Left kidney (tissue), 2 donors: ENCODE measurements around the gene GCGR. TPM values are rescaled to one million over a fixed set of nuclear protein-coding genes. Genes with fewer than 3 reads are reported as not detected.
"Not testable (repeated sequence)": the region's sequence is repeated elsewhere in the genome, so short reads cannot be mapped to it uniquely, and the experiment has no call there.

Experiments
- DNase-seq: peaks from one replicate; pipeline ENCODE4 v3.0.0-alpha.2; 2013
- polyA plus RNA-seq: library from polyadenylated mRNA; unstranded; fragments of 120-200 nt; gene quantifications from one replicate; pipeline ENCODE4 v1.2.1, GENCODE V29; 2013; ENCODE audit not compliant: insufficient read length

Gene GCGR
- polyA plus RNA-seq, 1 donor: 9.2 TPM

DNA sequence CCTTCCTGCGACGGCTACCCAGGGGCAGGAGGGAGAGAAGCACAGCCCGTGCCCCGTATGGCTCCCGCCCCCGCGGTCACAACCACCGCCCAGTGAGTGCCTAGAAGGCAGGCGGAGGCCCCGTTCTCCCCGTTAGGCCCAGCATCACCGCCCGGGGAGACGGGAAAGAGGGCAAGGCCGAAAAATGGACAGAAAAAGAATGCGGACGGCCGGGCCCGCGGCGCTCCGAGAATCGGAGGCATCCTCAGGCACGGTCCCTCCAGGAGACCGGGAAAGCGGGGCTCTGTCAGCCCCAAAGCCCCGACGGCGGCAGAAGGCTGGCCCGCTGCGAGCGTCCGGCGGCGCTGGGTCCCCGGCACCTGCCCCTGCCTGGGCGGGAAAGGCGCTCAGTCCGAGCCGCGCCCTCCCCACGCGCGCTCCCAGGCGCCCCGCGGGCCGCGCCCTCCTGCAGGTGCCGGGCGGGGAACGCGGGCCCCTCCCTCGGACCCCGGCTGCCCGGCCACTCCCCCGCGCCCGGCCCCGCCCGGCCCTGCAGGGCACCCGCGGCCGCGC is 28.7 kb downstream of the GCGR start:
- DNase-seq: no peak

DNA sequence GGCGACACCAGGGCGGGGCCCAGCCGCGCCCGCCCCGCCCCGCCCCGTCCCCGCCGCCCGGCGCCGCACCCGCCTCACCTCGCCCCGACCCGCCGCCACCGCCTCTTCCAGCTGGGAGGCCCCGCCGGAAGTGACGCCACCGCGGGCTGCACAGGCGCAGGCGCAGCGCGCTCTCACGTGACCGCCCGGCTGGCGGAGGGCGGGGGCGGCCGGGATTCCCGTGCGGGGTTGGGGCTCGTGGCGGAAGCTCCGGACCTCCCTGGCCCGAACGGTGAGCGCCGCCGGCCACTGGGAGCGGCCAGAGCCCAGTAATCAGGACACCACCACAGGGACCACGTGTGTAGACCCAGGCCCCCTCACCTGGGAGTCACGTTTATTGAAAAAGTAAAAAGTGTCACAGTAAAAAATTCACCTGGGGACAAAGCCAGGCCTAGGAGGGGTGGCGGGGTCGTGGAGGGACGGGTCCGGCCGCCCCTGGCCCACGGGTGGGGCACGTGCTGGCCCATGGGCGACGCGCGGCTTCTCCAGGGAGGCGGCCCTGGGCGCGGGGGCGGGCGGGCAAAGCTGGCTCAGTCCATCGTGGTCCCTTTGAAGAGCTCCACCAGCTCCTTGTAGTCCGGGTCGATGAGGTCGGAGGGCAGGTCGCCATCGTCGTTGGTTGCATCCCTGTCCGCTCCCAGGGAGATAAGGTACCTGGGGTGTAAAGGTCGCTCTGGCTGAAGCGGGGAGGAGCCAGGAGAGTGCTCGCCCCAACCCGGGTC is 29.4 kb downstream of the GCGR start, which contains the start of gene MCRIP1:
MCRIP1 (minus strand) TSS at position 132 of the 761 bp plus-strand sequence. CDS start 8,785 bp downstream, outside the sequence.
- peak; percentile 92 for DNase-seq

DNA sequence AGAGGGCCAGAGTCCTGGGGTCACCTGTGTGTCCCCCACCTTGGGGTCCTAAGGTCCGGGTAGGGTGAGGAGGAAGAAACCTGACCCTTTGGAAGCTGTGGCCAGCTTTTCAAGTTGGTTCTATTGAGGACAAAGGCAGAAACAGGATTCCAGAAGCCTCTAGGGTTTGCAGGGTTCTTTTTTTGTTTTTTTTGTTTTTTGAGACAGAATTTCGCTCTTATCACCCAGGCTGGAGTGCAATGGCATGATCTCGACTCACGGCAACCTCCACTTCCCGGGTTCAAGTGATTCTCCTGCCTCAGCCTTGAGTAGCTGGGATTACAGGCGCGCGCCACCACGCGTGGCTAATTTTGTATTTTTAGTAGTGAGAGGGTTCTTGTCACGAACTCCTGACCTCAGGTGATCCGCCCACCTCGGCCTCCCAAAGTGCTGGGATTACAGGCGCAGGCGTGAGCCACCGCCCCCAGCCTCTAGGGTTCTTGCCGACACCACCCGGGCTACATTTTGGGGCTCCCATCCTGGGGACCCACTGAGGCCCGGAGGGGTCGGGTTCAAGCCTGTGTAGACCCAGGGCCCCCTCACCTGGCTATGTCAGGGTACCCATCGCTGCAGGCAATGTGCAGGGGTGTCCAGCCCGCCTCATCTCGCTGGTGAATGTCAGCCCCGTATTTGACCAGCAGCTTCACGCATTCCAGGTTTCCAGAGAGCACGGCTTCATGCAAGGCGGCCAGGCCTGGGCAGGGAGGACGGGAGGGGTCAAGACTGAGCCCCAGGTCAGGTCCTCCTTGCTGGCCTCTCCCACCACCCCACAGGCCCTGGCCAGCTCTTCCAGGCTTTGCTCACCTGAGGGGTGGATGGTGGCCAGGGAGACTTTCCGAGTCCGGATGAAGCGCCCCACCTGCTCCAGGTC is 30.2 kb downstream of the GCGR start:
- DNase-seq: no peak

DNA sequence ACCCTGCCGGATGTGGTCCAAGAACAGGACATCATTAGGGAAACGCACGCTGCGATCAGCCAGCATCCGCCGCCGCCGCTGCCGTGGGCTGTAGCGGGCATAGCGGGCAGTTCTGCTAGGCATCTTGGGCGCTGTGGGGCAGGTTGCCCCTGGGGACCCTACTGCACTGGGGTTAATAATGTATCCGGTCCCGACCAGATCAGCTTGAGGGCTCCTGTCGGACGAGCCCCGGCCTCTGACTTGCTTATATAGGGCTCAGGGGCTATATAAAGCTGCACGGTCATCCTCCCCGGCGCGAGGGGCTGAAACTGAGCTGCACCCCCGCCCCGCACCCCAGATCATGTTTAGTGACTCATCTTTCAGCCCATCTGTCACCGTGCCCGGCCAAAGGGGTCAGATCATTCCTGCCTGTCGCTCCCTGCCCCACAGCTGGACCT is 30.9 kb downstream of the GCGR start, which contains the start of gene PPP1R27:
PPP1R27 (minus strand) TSS at position 220 of the 437 bp plus-strand sequence; CDS start at position 123, 97 bp downstream.
- DNase-seq: no peak

DNA sequence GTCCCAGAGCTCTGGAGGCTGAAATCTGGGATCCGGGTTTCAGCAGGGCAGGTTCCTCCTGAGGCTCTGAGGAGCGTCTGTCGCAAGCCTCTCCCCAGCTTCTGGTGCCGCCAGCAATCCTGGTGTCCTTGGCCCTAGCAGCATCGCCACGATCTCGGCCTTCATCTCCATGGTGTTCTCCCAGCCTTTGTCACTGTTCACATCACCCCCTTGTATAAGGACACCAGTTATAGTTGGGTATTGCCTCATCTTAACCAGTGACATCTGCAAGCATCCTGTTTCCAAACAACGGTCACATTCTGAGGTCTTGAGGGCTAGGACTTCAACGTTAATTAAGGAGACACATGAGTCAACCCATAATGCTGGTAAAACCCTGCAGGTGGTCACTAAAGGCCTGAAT is 33.7 kb downstream of the GCGR start:
- no peak for DNase-seq

DNA sequence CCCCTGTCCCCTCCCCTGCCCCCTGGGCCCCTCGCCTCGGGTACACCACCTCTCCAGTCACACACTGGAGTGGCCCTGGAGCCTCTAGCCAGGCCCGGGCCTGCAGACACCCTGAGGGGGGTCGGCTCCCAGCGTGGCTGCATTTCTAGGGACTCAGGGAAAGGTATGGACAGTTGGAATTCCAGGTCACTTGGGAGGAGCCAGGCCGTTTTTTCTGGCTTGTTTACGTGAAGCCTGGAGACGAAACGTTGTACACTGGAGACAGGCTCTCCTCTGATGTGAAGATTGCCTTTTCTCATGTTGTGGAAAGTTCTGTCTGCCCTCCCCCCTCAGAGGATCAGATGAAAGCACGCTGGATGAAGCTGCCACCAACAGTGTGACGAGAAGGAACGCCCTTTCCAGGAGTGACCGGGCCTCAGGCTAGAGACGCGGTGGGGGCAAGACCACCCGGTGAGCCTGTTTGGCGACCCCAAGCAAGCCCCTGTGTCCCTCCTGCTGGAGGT is 34.9 kb downstream of the GCGR start:
- no peak for DNase-seq

DNA sequence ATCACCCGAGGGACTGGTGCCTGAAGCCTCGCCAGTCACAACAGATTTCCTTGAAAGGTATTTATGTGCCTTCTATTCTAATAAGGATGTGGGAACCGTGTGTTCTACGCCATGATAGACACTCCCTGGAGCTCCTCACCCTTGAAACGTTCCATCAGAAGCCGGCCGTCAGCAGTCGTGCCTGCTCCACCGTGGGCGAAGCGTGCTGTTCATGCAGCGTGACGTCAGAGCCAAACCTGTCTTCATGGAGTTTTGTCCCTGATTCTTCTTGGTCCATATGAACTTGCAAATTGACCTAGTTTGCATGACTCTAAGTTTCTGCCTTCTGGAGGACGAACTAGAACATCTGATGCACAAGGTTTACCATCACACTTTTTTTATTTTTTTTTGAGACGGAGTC is 35.4 kb downstream of the GCGR start:
- no peak for DNase-seq

DNA sequence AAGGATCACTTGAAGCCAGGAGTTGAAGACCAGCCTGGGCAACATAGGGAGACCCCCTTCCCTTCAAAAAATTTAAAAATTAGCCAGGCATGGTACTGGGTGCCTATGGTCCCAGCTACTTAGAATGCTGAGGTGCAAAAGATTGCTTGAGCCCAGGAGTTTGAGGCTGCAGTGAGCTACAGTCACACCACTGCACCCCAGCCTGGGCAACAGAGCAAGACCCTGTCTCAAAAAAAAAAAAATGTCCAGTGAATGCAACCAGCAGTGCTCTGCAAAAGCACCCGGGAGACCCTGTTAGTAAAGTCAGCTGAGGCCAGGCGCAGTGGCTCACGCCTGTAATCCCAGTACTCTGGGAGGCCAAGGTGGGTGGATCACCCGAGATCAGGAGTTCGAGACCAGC is 36.1 kb downstream of the GCGR start:
- DNase-seq: not testable (repeated sequence)

DNA sequence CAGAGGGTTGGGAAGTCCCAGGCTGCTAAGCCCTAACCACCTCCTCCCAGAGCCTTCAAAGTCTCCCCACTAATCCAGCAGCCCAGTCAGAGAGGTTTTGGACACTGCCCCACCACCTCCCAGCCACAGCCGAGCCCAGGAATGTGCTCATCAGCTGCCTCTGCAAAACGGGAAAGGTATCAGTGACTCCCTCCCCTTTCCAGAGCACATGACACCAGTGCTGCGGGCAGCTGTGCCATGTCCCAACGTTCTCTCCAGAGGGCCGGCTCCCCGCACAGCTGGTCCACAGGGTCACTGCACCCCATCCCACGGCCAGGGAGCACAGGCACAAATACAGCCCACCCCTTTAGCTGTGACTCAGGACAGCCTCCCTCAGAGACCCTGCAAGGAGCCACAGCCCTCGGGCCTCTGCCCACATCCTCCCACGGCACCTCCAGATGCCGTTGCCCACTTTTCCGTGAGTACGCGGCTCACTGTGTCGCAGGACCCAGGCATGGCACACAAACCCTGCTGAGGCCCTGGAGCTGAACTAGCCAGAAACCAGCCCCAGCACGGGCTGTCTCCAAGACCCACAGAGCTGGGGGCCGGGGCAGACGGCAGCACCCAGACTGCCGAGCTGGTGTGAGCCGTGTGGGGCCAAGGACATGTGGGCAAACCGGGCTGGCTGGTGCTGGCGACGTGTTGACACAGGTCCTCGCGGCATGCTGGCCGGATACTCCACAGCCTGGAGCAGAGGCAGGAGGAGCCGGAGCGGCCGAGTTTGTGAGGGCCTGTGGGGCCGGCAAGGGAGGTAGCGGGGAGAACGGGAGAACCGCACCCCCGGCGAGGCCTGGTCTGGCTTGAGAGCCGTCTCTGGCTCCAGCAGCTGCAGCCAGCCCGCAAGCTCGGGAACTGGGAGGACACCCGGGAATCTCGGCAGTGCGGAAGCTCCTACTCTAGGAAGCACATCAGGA is 37.2 kb downstream of the GCGR start:
- no peak for DNase-seq

DNA sequence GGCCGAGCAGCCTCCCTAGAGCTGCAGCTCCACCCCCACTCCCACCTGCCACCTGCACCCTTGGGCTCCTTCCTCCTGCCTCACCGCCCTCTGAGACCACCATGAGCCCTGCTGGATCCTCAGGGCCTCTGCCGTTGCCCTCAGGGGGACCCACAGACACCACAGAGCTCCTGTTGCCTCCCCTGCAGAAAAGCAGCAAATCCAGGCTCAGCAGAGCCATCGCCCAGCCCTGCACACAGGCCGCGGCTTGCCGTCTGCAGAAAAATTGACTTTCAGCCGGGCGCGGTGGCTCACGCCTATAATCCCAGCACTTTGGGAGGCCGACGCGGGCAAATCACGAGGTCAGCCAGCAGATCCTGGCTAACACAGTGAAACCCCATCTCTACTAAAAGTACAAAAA is 37.9 kb downstream of the GCGR start:
- DNase-seq: no peak

DNA sequence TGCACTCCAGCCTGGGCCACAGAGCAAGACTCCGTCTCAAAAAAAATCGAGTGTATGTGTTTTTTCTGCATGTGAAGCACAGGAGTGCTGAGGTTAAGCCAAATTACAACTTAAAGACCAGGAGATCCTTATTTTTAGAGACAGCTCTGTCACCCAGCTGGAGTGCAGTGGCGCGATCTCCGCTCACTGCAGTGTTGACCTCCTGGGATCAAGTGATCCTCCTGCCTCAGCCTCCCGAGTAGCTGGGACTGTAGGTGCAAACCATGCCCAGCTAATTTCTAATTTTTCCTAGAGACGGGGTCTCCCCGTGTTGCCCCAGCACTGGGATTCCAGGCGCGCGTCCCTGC is 38.4 kb downstream of the GCGR start:
- no peak for DNase-seq

DNA sequence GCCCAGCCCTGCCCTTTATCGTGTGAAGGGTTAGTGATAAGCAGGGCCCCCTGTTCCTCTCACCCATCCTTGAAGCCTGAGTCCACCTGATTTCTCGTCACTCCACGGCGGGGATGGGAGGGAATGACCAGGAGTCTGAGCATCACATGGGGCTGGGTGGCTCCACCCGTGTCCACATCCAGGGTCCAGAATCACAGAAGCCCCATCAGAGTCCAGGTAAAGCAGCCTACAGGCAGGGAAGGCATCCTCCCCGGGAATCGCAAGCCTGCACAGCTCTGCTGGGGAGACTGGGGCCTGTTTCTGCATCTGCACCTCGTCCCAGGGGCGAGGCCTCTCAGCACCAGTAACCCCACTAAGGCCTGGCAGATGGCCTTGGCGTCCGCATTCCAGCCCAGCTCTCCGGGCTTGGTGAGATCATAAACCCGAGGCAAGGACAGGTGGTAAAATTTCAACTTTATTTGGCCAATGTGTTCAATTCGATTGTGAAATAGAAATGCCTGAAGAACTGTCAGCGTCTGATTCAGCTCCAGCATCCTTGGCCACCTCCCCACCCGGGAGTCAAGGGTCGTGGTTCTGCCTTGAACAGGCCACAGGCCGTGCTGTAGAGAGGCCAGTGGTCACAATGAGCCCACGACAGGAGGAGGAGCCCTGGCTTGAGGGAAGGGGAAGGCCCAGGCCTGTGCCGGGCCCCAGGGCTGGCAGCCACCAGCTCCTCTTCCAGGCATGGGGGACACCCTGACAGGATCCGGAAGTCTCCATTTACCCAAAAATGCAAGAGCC is 39.0 kb downstream of the GCGR start:
- DNase-seq: no peak

DNA sequence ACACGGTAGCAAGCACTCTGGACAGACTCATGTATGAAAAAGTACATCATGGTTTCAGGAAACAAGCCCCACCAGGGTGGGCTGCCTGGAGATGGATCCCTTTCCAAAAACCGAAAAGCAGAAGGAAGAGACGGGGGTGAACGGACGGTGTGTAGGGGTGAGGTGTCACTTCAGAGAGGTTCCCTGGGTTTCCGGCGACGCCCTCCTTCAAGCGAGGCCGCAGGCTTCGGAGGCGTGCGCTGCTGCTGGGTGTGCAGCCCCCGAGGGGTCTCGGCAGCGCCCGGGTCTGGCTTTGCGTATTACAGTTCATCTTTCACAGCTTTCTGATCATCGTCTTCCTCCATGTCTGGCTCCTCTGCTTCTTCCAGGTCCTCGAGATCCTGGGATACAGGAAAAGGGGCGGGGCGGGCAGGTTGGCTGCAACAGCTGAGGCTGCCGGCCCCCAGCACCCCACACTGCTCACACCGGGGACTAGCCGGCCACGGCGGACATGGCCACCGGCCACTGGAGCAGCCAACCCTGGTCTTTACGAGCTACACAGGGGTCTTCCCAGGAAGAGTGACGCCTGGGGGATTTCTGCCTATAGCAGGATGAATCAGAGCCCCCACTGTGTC is 39.9 kb downstream of the GCGR start:
- DNase-seq: no peak

DNA sequence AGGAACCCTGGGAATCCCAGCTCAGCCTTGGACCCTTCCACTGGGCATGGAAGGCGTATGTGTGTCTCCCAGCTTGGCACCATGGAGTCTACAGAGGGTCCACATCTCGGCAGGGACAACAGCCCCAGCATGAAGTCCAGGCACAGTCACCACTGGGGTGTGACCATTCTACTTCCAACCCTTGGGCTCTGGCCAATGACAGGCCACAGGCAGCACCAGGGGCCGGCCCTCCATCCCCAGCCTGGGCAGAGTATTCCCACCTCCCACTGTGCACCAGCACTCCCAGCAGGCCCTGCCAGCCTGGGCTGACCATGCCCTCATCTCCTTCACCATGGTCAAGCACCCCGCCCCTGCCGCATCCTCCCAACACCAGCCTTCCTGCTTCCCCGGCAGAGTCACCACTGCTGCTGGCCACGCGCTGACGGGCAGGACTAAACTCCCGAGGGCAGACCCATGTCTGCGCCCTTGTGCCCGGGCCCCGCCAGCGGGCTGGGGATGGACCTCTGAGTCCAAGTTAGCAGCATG is 40.4 kb downstream of the GCGR start:
- DNase-seq: no peak

DNA sequence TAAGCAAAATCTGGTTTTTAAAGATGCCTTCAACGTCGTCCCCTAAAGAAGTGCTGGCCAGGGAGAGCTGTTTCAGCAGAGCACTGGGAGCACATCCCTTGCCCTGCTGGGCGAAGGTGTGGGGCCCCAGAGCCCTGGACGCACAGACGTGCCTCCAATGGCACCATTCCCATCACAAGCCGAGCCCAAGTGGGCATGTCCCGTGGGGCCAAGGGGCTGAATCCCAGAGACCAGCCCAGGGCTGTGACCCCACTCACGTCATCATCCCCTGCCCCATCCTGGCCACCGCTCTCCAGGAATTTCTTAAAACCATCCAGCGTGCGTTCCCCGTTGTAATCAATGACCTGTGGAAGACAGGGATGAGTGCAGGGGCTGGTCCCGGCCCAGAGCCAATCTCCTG is 40.9 kb downstream of the GCGR start:
- no peak for DNase-seq

DNA sequence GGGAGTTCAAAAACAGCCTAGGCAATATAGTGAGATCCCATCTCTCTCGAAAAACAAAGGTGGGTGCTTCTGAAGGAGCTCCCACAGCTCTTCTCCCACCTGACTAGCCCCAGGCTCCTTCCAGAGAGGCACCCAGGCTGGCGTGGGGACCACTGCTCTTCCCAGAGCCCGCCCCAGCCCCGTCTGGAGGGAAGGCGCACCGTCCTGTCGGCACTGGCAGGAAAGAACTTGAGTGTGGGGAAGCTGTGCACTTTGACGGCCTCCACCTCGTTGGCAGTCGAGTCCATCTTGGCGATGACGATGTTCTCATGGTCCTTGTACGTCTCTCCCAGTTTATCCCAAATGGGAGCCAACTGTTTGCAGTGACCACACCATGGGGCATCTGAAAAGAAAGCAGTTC is 41.4 kb downstream of the GCGR start:
- no peak for DNase-seq

DNA sequence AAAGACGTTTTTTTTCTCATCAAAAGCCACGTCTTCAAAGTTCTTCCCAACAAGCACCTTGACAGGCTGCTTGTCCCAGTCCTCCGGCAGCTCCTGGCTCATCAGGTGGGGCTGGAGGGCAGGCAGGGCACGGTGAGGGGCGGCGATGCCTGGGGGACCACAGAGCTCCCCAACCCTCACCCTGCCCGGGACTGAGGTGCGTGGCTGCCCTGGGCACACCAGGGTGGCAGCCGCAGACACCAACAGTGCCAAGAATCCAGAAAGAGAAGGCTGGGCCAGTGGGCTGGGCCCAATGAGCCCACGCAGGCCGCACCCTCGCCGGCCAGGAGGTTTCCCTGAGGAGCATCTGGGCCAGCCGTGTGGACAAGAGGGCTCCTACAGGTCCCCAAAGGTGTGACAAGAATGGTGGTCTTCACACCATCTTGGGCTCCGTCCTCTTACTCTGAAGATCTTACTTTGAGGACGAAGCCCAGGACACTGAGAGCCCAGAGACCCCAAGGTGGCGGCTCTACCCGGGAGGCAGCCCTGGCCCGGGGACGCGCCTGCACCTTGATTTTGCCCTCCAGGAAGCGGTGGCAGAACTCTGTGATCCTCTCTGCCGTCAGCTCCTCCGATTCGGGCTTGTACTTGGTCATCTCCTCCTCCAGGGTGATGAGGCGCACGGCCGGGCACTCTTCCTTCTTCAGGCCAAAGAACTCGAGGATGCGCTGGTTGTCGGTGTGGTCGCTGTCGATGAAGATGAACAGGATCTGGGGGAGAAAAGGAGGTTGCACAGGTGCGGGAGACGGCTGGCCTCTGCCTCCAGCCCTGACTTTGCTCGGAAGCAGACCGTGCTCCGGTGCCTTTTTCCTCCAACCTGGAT is 42.2 kb downstream of the GCGR start:
- no peak for DNase-seq

DNA sequence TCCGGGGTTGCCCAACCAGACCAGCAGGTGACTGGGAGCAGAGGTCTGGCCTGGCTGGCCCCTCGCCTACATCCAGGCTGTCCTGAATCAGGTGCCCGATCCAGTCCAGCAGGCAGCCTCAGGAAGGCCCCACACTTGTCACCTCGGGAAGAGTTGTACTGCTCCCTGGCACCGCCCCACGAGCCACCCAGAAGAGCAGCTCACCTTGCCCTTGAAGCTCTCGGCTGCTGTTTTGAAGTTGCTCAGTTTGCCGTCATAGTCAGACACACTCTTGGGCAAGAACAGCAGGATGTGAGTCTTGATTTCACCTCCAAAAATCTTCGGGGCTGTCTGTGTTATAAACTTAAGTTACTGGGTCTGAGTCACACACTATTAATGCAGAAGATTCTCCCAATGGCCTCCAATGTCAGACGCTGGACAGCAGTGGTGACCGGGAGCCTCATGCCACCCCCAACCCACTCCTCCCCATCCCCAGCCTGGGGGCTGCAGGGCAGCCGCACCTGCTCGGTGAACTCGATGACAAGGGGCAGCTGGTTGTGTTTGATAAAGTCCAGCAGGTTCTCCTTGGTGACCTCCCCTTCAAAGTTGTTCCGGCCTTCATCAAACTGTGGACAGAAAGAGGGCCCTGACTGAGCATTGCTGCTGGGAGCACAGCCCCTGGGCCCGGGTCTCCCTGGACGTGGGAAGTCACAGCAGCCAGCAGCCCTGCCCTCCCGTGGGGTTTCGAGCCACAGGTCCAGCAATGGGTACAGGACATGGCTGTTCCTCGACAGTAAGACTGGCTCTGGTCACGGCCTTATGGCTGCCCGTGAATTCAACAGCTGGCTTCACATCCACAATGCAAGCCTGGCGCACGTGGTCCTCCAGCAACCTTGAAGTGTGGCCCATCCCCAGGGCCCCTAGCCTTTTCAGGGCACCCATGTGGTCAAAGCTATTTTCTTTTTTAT is 43.1 kb downstream of the GCGR start:
- no peak for DNase-seq
